ENCODE measurements around the gene PKP3.
"Not testable (repeated sequence)": the region's sequence is repeated elsewhere in the genome, so short reads cannot be mapped to it uniquely, and the experiment has no call there.

PKP3 gene

GRCh38 chr11:395866-396265, 1.9 kb downstream of the PKP3 start:
- H3K9me3 Mint-ChIP-seq, result peaks cover 4 to 12% of the 10 kb centered on the region in 2 donors
- DNase-seq, result no peak
- peaks cover 23% of the 10 kb centered on the region for H3K4me1 Mint-ChIP-seq
- H3K27me3 Mint-ChIP-seq, result no peaks in the 10 kb centered on the region
- H3K27ac Mint-ChIP-seq, result no peak overlapping the region
- no peak for ATAC-seq
- H3K4me3 Mint-ChIP-seq, result peak overlapping the region in 1 of 2 donors; percentile 76

- H3K4me3 Mint-ChIP-seq, result peak overlapping the region; percentile 53 to 76
- no peaks in the 10 kb centered on the region for H3K27me3 Mint-ChIP-seq
- ATAC-seq (peak; percentile 53), DNase-seq (peak in 1 of 2 donors; percentile 45)
- H3K9me3 Mint-ChIP-seq, result peaks cover 4 to 12% of the 10 kb centered on the region in 2 donors
- peak overlapping the region in 1 of 2 donors; percentile 54 for H3K27ac Mint-ChIP-seq
- peaks cover 23% of the 10 kb centered on the region for H3K4me1 Mint-ChIP-seq
Measured at GRCh38 chr11:396511-396947, 2.5 kb downstream of the PKP3 start.

- H3K27ac Mint-ChIP-seq, result no peak overlapping the region
- ATAC-seq, result peak; percentile 78
- H3K9me3 Mint-ChIP-seq, result peaks cover 4 to 12% of the 10 kb centered on the region in 2 donors
- peak; percentile 65 to 66 for DNase-seq
- H3K27me3 Mint-ChIP-seq, result no peaks in the 10 kb centered on the region
- peaks cover 23% of the 10 kb centered on the region for H3K4me1 Mint-ChIP-seq
- H3K4me3 Mint-ChIP-seq, result peak overlapping the region; percentile 53 to 76
Measured at GRCh38 chr11:396948-397548, 3.0 kb downstream of the PKP3 start.

DNA sequence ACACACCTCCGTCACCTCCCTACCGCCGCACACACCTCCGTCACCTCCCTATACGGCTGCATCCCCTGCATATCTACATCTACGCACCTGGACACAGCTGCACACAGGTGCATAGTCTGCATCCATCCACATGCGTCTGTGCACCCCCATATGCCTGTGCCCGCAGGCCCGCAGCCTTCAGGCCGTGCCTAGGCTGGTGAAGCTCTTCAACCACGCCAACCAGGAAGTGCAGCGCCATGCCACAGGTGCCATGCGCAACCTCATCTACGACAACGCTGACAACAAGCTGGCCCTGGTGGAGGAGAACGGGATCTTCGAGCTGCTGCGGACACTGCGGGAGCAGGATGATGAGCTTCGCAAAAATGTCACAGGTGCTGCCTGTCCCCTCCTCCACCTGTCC, 4.8 kb downstream of the PKP3 start:
- Mint-ChIP-seq H3K27me3 (no peaks in the 10 kb centered on the region), H3K4me1 (peaks cover 23% of the 10 kb centered on the region), H3K9me3 (peaks cover 4 to 12% of the 10 kb centered on the region in 2 donors), H3K27ac (peak overlapping the region in 1 of 2 donors; percentile 64), H3K4me3 (peak overlapping the region in 1 of 2 donors; percentile 13)
- ATAC-seq, result no peak
- DNase-seq, result peak in 1 of 2 donors; percentile 52

DNA sequence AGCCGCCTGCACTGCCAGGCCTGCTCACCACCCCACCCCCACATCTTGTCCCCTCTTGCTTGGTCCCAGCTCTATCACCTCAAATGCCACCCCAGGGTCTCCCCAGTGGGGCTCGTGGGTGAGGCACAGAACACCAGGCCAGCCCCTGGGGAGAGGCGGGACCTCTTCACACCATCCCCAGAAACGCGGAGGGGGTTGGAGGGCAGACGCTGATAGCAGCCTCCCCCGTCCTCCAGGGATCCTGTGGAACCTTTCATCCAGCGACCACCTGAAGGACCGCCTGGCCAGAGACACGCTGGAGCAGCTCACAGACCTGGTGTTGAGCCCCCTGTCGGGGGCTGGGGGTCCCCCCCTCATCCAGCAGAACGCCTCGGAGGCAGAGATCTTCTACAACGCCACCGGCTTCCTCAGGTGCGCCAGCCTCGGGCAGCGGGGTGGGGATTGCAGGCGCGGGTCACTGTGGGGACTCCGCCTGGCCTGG, 5.8 kb downstream of the PKP3 start:
- H3K4me3 Mint-ChIP-seq, result no peak overlapping the region
- peaks cover 4 to 12% of the 10 kb centered on the region in 2 donors for H3K9me3 Mint-ChIP-seq
- DNase-seq (peak in 1 of 2 donors; percentile 48), ATAC-seq (no peak)
- H3K4me1 Mint-ChIP-seq, result peaks cover 27% of the 10 kb centered on the region
- H3K27ac Mint-ChIP-seq, result peak overlapping the region in 1 of 2 donors; percentile 85
- H3K27me3 Mint-ChIP-seq, result no peaks in the 10 kb centered on the region

DNA sequence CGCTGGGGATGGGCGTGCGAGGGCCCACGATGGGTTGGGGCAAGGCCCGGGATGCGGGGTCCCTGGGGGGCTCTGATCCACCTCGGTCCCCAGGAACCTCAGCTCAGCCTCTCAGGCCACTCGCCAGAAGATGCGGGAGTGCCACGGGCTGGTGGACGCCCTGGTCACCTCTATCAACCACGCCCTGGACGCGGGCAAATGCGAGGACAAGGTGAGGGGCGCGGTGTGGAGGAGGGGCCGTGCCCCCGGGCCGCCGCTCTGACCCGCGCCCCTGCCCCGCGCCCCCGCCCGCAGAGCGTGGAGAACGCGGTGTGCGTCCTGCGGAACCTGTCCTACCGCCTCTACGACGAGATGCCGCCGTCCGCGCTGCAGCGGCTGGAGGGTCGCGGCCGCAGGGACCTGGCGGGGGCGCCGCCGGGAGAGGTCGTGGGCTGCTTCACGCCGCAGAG, 6.3 kb downstream of the PKP3 start:
- no peak for DNase-seq
- peak overlapping the region in 1 of 2 donors; percentile 85 for H3K27ac Mint-ChIP-seq
- H3K27me3 Mint-ChIP-seq, result no peaks in the 10 kb centered on the region
- H3K9me3 Mint-ChIP-seq, result peaks cover 4 to 12% of the 10 kb centered on the region in 2 donors
- peak; percentile 16 for ATAC-seq
- peaks cover 32% of the 10 kb centered on the region for H3K4me1 Mint-ChIP-seq
- H3K4me3 Mint-ChIP-seq, result no peak overlapping the region

DNA sequence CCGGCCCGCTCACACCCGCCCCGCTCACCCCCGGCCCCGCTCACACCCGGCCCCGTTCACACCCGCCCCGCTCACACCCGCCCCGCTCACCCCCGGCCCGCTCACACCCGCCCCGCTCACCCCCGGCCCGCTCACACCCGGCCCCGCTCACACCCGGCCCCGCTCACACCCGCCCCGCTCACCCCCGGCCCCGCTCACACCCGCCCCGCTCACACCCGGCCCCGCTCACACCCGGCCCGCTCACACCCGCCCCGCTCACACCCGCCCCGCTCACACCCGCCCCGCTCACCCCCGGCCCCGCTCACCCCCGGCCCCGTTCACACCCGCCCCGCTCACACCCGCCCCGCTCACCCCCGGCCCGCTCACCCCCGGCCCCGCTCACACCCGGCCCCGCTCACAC, 7.2 kb downstream of the PKP3 start:
- not testable (repeated sequence) for H3K27ac Mint-ChIP-seq, ATAC-seq
- H3K4me1 Mint-ChIP-seq, result peaks cover 34% of the 10 kb centered on the region

GRCh38 chr11:403021-403760, 9.2 kb downstream of the PKP3 start:
- DNase-seq, result no peak
- Mint-ChIP-seq H3K27ac (peak overlapping the region in 1 of 2 donors; percentile 88), H3K4me1 (peaks cover 27% of the 10 kb centered on the region), H3K27me3 (no peaks in the 10 kb centered on the region), H3K4me3 (no peak overlapping the region), H3K9me3 (peaks cover 4 to 12% of the 10 kb centered on the region in 2 donors)
- no peak for ATAC-seq

More for the DNA sequence above, 7.2 kb downstream of the PKP3 start:
- not testable (repeated sequence) for DNase-seq, H3K27me3 Mint-ChIP-seq, H3K4me3 Mint-ChIP-seq
- peaks cover 4 to 12% of the 10 kb centered on the region in 2 donors for H3K9me3 Mint-ChIP-seq

DNA sequence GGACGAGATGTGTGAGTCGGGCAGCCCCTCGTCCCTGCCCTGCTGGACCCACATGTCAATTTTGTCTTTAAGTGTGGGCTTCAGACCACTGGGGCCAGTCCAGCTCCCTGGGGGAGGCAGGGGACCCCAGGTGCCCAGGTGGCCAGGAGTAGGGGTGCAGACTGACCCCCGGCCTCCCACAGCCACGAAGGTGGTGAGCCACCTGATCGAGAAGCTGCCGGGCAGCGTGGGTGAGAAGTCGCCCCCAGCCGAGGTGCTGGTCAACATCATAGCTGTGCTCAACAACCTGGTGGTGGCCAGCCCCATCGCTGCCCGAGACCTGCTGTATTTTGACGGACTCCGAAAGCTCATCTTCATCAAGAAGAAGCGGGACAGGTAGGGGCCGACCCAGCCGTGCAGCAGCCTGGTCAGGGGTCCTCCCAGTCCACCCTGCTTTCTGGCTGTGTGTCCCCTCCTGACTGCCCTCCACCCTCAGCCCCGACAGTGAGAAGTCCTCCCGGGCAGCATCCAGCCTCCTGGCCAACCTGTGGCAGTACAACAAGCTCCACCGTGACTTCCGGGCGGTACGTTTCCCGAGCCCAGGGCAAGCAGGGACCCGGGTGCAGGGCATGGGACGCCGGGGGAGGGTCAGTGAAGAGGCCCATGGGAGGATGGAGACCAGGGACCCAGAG, 9.9 kb downstream of the PKP3 start:
- no peak overlapping the region for H3K4me3 Mint-ChIP-seq
- H3K4me1 Mint-ChIP-seq, result peaks cover 27% of the 10 kb centered on the region
- DNase-seq, result no peak
- ATAC-seq, result no peak
- peaks cover under 1 to 7% of the 10 kb centered on the region in 2 donors for H3K9me3 Mint-ChIP-seq
- H3K27ac Mint-ChIP-seq, result peak overlapping the region in 1 of 2 donors; percentile 76
- no peaks in the 10 kb centered on the region for H3K27me3 Mint-ChIP-seq

GRCh38 chr11:404551-405264, 10.7 kb downstream of the PKP3 start:
- no peak for ATAC-seq
- no peak for DNase-seq
- H3K27me3 Mint-ChIP-seq, result no peaks in the 10 kb centered on the region
- H3K4me3 Mint-ChIP-seq, result peak overlapping the region in 1 of 2 donors; percentile 15
- peaks cover 26% of the 10 kb centered on the region for H3K4me1 Mint-ChIP-seq
- H3K9me3 Mint-ChIP-seq, result peaks cover 0 to 2% of the 10 kb centered on the region in 2 donors
- no peak overlapping the region for H3K27ac Mint-ChIP-seq

DNA sequence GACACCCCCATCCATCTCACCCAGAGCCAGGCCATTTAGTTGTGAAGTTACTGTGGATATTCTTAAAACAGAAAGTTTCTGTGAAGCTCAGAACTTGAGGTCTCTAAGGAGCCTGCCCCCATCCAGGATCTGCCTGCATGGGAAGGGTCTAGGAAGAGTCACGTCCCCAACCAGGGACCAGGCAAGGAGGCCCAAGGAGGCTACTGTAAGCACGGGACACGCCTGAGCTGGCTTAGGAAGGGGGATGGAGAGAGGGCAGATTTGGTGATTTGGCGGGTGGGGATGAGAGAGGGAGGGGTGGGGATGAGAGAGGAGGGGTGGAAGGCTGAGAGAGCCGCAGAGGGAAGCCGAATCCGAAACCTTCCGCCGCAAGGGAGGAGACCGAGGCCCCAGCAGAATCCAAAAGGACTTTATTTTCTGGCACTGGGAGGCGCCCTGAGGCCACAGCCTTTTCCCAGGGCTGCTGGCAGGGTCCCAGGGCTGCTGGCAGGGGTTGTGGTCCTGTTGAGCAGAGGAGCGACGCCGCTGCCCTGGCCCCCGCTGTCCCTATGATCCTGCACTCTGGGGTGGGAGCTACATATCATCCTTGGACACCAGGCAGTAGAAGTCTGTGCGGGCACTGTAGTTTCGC, 11.4 kb downstream of the PKP3 start:
- peak overlapping the region; percentile 50 to 64 for H3K4me3 Mint-ChIP-seq
- ATAC-seq, result no peak

GRCh38 chr11:405954-406795, 12.2 kb downstream of the PKP3 start:
- peaks cover 28% of the 10 kb centered on the region for H3K4me1 Mint-ChIP-seq
- H3K27me3 Mint-ChIP-seq, result no peaks in the 10 kb centered on the region
- peak overlapping the region; percentile 73 to 76 for H3K4me3 Mint-ChIP-seq
- no peak for DNase-seq
- H3K9me3 Mint-ChIP-seq, result no peaks in the 10 kb centered on the region
- ATAC-seq, result no peak
- H3K27ac Mint-ChIP-seq, result no peak overlapping the region

More for the DNA sequence above, 11.4 kb downstream of the PKP3 start:
- Mint-ChIP-seq H3K27ac (peak overlapping the region in 1 of 2 donors; percentile 46), H3K9me3 (no peaks in the 10 kb centered on the region), H3K4me1 (peaks cover 28% of the 10 kb centered on the region), H3K27me3 (no peaks in the 10 kb centered on the region)
- no peak for DNase-seq

DNA sequence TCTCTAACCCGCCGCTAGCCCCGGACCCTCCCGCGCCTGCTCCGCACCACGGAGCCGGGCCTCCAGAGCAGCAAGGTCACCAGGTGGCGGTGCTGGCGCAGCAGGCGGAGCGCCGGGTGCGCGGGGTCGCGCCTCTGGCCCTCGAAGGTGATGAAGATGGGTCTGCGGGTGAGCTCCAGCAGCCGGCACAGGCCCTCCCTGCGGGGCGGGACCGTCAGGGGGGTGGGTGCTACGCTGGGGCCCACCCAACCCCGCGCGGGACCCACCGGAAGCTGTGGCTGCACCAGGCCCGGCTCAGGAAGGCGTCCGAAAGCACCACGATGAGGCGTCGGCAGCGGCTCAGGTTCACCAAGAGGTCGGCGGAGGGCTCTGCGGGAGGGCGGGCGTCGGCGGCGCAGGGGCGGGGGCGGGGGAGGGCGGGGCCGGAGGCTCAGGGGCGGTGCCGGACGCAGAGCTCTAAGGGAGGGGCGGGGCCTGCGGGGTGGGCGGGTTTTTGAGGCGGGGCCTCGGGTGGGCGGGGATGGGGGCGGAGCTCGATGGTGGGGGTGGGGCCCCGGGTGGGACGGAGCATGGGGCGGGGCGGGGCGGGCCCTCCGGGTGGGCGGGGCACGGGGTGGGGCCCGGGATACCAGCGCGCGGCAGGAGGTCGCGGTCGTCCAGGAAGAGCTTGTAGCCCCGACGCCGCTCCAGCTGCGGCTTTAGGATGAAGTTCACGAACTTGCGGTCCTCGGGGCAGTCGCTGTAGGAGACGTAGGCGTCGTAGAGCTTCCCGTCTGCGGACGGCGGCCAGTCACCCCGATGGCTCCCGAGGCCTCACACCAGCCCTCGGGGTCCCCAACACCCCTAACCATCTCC, 13.0 kb downstream of the PKP3 start:
- DNase-seq, result peak; percentile 91 to 95
- Mint-ChIP-seq H3K9me3 (no peaks in the 10 kb centered on the region), H3K27me3 (no peaks in the 10 kb centered on the region), H3K4me1 (peaks cover 28% of the 10 kb centered on the region), H3K4me3 (peak overlapping the region; percentile 73 to 76), H3K27ac (no peak overlapping the region)
- peak; percentile 91 for ATAC-seq

Data from stimulated activated naive CD8-positive, alpha-beta T cell treated with anti-CD3 and anti-CD28 coated beads, Interleukin-15, amount 100 ng/mL, for 72 hours (primary cell).